ENCODE measurements around the gene SFXN3.

Gene SFXN3

DNA sequence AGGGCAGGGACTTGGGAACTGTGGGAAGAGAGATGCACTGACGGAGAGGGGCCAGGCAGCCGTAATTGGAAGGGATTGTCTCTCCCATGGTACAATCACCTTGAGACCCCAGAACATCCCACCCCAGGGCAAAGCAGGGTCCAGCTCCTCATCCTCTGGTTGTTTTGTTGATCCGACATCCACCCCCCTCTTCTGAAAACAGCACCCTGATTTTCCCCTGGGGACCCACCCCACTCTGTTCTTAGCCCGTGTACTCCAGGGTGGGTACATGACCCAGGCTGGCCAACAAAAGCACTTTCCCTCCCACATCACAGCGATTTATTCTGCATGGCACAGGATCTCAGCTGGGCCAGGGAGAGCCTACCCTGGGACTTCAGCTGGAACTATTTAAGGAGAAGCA, 14.2 kb upstream of the SFXN3 start:
- Histone ChIP-seq H3K4me3 (no peak overlapping the region), H3K27ac (no peak overlapping the region)
- TF ChIP-seq, protein P1, sequence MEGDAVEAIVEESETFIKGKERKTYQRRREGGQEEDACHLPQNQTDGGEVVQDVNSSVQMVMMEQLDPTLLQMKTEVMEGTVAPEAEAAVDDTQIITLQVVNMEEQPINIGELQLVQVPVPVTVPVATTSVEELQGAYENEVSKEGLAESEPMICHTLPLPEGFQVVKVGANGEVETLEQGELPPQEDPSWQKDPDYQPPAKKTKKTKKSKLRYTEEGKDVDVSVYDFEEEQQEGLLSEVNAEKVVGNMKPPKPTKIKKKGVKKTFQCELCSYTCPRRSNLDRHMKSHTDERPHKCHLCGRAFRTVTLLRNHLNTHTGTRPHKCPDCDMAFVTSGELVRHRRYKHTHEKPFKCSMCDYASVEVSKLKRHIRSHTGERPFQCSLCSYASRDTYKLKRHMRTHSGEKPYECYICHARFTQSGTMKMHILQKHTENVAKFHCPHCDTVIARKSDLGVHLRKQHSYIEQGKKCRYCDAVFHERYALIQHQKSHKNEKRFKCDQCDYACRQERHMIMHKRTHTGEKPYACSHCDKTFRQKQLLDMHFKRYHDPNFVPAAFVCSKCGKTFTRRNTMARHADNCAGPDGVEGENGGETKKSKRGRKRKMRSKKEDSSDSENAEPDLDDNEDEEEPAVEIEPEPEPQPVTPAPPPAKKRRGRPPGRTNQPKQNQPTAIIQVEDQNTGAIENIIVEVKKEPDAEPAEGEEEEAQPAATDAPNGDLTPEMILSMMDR (IDR thresholded peaks at IDR 0.05): no peak
- DNase-seq (ENCODE audit: low spot score): no peak

DNA sequence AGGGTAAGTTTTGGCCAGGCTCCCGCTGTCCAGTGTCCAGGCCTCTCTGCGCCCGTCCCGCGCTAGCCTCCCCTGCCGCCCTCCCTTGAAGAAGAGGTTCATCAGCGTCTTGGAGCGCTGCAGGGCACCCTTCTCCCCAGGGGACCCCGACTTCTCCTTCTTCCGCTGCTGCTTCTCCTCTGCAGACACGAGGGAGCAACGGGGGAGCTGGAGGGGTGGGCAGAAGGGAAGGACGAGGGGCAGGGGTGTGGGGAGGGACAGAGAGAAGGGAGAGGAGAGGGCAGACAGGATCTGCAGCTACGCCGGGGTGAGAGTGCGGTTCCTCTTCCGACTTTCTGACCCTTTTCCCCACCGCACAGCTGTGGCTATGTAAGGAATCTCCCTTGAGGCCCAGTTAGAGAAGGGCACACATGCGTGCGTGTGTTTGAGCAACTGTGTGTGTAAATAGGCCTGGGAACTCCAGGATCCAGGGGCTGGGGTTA, 12.9 kb upstream of the SFXN3 start:
- Histone ChIP-seq H3K4me3 (no peak overlapping the region), H3K27ac (no peak overlapping the region)
- DNase-seq (ENCODE audit: low spot score): no peak
- TF ChIP-seq, protein P1 (IDR thresholded peaks at IDR 0.05): no peak

DNA sequence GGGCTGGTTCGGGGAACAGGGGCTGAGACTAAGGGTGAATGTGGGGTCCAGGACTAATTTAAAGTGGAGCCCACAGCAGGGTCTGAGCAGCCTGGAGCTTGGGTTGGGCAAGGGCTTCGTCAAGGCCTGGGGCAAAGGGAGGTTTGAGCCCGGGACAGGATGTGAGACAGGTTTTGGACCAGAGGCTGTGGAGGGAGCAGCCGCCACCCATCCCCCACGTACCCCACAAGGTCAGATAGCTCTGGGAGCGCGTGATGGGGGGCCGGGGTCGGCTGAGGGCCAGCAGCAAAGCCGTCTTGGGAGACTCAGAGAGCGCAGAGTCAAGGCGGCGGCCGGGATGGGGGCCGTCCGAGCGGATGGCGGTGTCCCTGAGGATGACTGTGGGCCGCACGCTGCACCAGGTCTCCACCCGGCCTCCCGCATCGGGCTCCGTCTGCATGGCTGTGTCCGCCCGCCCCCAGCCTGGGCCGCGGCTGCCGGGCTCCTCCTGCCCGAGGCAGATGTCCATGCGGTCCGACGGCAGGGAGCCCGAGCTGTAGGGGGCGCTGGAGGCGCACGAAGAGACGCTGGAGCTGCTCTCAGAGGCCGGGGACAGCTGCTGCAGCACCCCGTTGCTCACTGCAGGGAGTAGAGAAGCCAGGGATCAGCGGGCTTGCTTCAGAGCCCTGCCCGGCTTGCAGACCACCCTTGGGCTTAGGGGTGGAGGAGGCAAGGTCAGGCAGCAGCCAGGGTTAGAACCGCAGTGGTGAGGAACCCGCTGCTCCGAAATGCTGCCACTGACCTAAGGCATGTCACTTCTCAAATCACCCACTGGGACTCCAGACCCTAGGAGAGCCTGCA, 12.2 kb upstream of the SFXN3 start:
- Histone ChIP-seq H3K27ac (no peak overlapping the region), H3K4me3 (peak overlapping the region; percentile 21)
- no peak for DNase-seq (ENCODE audit: low spot score)
- TF ChIP-seq, protein P1 (IDR thresholded peaks at IDR 0.05): peak; percentile 55

DNA sequence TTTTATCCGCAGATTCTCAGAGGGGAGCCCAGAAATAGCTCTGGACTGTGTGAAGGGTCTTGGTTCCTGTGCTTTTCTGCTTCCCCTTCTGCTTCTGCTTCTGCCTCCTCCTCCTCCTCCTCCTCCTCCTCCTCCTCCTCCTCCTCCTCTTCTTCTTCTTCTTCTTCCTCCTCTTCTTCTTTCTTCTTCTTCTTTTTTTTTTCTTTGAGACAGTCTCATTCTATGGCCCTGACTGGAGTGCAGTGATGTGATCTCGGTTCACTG, 11.7 kb upstream of the SFXN3 start:
- H3K4me3 ChIP-seq: no peak overlapping the region
- no peak for DNase-seq (ENCODE audit: low spot score)
- TF ChIP-seq, protein P1 (IDR thresholded peaks at IDR 0.05): no peak
- no peak overlapping the region for H3K27ac ChIP-seq

DNA sequence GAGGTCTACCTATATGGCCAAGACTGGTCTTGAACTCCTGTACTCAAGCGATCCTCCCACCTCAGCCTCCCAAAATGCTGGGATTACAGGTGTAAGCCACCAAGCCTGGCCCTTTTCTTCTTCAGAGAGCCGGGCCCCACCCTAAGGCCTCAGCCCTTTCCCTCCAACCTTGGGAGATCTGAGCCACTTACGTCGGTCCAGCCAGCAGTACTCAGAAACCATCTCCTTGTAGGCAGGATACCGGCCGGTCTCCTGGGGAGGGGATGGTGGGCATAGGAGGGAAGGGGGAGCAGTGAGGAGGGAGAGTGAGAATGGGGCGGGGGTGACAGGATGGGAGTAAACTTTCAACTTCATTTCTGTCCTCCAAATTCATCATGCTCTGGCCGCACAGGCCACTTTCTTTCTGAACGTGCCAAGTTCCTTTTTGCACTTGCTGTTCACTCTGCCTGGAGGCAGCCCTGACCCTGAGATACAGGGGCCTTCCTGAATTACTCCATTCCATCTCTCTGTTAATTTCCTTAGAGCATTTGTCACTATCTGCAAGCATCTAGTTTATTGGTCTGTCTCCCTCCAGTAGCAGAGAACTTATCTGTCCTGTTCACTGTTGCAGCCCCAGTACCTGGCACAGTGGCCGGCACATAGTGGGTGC, 10.5 kb upstream of the SFXN3 start:
- DNase-seq (ENCODE audit: low spot score): no peak
- TF ChIP-seq, protein P1 (IDR thresholded peaks at IDR 0.05): no peak
- Histone ChIP-seq H3K27ac (no peak overlapping the region), H3K4me3 (no peak overlapping the region)

DNA sequence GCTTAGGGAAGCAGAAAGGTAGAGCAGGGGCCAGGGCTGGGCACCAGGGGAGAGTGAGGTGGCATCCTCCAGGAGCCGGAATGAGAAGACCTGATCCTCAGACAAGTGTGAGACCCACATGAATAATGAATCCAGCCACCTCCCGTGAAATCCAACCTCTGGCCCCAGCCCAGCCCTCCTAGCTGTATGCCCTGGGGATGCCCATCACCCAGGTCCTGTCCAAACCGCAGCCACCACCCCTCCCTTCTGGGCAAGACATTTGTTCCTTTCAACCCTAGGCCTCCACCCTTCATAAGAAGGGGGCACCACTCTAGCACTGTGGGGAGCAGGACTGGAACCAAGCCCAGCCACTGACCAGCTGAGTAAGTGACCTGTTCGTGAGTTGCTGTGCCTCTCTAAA, 9.8 kb upstream of the SFXN3 start:
- Histone ChIP-seq H3K27ac (no peak overlapping the region), H3K4me3 (no peak overlapping the region)
- DNase-seq (ENCODE audit: low spot score): no peak
- TF ChIP-seq, protein P1 (IDR thresholded peaks at IDR 0.05): no peak
